AG20443 (cell line): ENCODE measurements around the gene ZC3H4.
"Not testable (repeated sequence)": the region's sequence is repeated elsewhere in the genome, so short reads cannot be mapped to it uniquely, and the experiment has no call there.

ENCODE experiments used
- DNase-seq: peaks from one replicate; pipeline ENCODE4 v3.0.0; 2012; ENCODE audit warnings: low spot score, mixed read lengths

The ZC3H4 gene

GRCh38 chr19:47084879-47085439 is 28.6 kb downstream of the ZC3H4 start:
- no peak for DNase-seq

GRCh38 chr19:47082493-47082892 is 31.1 kb downstream of the ZC3H4 start:
- no peak for DNase-seq

- no peak for DNase-seq
Observed at GRCh38 chr19:47081095-47081494, 32.5 kb downstream of the ZC3H4 start.

- DNase-seq: not testable (repeated sequence)
Observed at GRCh38 chr19:47078351-47078750, 35.2 kb downstream of the ZC3H4 start.

- no peak for DNase-seq
Observed at GRCh38 chr19:47075941-47076340, 37.6 kb downstream of the ZC3H4 start.

- DNase-seq: no peak
Observed at GRCh38 chr19:47075179-47075810, 38.3 kb downstream of the ZC3H4 start.

GRCh38 chr19:47074621-47075020 is 39.0 kb downstream of the ZC3H4 start:
- DNase-seq: no peak

- DNase-seq: no peak
Observed at GRCh38 chr19:47073574-47073973, 40.0 kb downstream of the ZC3H4 start.

- DNase-seq: no peak
Observed at GRCh38 chr19:47072323-47072722, 41.3 kb downstream of the ZC3H4 start.

GRCh38 chr19:47071731-47072130 is 41.8 kb downstream of the ZC3H4 start:
- no peak for DNase-seq

GRCh38 chr19:47070756-47071155 is 42.8 kb downstream of the ZC3H4 start:
- no peak for DNase-seq

- no peak for DNase-seq
Observed at GRCh38 chr19:47069795-47070194, 43.8 kb downstream of the ZC3H4 start.

- no peak for DNase-seq
Observed at GRCh38 chr19:47068876-47069406, 44.6 kb downstream of the ZC3H4 start.

- no peak for DNase-seq
Observed at GRCh38 chr19:47068246-47068645, 45.3 kb downstream of the ZC3H4 start.

- no peak for DNase-seq
Observed at GRCh38 chr19:47067215-47067847, 46.2 kb downstream of the ZC3H4 start.

- DNase-seq: no peak
Observed at GRCh38 chr19:47066376-47067214, 47.0 kb downstream of the ZC3H4 start.

- no peak for DNase-seq
Observed at GRCh38 chr19:47065242-47065641, 48.3 kb downstream of the ZC3H4 start.

- no peak for DNase-seq
Observed at GRCh38 chr19:47063874-47064273, 49.7 kb downstream of the ZC3H4 start.

- DNase-seq: no peak
Observed at GRCh38 chr19:47058621-47059022, 55.0 kb downstream of the ZC3H4 start.

GRCh38 chr19:47057328-47057727 is 56.2 kb downstream of the ZC3H4 start:
- no peak for DNase-seq

- no peak for DNase-seq
Observed at GRCh38 chr19:47056411-47056810, 57.2 kb downstream of the ZC3H4 start.

GRCh38 chr19:47050562-47050961 is 63.0 kb downstream of the ZC3H4 start:
- DNase-seq: not testable (repeated sequence)
